ENCODE data around the gene SMCO2.

SMCO2 gene

DNA sequence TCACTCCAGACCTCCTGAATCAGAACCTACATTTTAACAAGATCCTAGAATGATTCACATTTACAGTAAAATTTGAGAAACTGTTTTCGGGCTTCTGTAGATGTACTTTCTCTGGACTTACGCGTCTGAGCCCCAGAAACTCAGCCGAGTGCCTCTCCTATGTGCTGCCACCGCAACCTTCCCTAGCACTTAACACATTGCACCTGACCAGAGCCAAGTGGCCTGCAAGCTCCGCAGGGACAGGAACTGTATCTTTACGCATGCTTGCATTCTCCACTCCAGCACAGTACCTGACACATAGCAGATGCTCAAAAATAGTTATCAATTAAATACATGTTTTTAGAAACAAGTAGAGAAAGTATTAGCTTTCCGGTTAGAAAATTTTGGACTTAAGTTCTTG lies 1.2 kb downstream of the SMCO2 start:
- TF ChIP-seq ZNF8 (CRISPR knock-in tag; IDR thresholded peaks at IDR 0.05) (no peak), TCF4 (CRISPR knock-in tag; IDR thresholded peaks at IDR 0.05; ENCODE audit: borderline replicate concordance) (no peak), CSDC2 (CRISPR knock-in tag; IDR thresholded peaks at IDR 0.05) (no peak), ZNF565 (CRISPR knock-in tag; conservative IDR thresholded peaks at IDR 0.05; ENCODE audit: low read depth) (no peak), RARB (CRISPR knock-in tag; IDR thresholded peaks at IDR 0.05) (no peak), GLIS3 (CRISPR knock-in tag; IDR thresholded peaks at IDR 0.05) (no peak), ZFP3 (CRISPR knock-in tag; IDR thresholded peaks at IDR 0.05) (no peak), ARNTL (CRISPR knock-in tag; IDR thresholded peaks at IDR 0.05; ENCODE audit: borderline replicate concordance, low read depth) (no peak), ZFP30 (CRISPR knock-in tag; IDR thresholded peaks at IDR 0.05) (no peak), ZNF70 (CRISPR knock-in tag; IDR thresholded peaks at IDR 0.05) (no peak)
- TF ChIP-seq, protein P1, sequence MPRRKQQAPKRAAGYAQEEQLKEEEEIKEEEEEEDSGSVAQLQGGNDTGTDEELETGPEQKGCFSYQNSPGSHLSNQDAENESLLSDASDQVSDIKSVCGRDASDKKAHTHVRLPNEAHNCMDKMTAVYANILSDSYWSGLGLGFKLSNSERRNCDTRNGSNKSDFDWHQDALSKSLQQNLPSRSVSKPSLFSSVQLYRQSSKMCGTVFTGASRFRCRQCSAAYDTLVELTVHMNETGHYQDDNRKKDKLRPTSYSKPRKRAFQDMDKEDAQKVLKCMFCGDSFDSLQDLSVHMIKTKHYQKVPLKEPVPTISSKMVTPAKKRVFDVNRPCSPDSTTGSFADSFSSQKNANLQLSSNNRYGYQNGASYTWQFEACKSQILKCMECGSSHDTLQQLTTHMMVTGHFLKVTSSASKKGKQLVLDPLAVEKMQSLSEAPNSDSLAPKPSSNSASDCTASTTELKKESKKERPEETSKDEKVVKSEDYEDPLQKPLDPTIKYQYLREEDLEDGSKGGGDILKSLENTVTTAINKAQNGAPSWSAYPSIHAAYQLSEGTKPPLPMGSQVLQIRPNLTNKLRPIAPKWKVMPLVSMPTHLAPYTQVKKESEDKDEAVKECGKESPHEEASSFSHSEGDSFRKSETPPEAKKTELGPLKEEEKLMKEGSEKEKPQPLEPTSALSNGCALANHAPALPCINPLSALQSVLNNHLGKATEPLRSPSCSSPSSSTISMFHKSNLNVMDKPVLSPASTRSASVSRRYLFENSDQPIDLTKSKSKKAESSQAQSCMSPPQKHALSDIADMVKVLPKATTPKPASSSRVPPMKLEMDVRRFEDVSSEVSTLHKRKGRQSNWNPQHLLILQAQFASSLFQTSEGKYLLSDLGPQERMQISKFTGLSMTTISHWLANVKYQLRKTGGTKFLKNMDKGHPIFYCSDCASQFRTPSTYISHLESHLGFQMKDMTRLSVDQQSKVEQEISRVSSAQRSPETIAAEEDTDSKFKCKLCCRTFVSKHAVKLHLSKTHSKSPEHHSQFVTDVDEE (CRISPR knock-in tag; IDR thresholded peaks at IDR 0.05), result no peak
- no peak for ATAC-seq

GRCh38 chr12:27449026-27449425 lies 2.5 kb downstream of the SMCO2 start:
- TF ChIP-seq ZNF565 (CRISPR knock-in tag; conservative IDR thresholded peaks at IDR 0.05; ENCODE audit: low read depth), result no peak
- no peak for TF ChIP-seq CREB5 (CRISPR knock-in tag; IDR thresholded peaks at IDR 0.05; ENCODE audit: low read depth)
- TF ChIP-seq TCF4 (CRISPR knock-in tag; IDR thresholded peaks at IDR 0.05; ENCODE audit: borderline replicate concordance), result no peak
- TF ChIP-seq OSR1 (CRISPR knock-in tag; IDR thresholded peaks at IDR 0.05), result no peak
- no peak for TF ChIP-seq ZFP30 (CRISPR knock-in tag; IDR thresholded peaks at IDR 0.05)
- no peak for TF ChIP-seq RARB (CRISPR knock-in tag; IDR thresholded peaks at IDR 0.05)
- no peak for ATAC-seq

GRCh38 chr12:27449893-27450534 lies 3.5 kb downstream of the SMCO2 start:
- TF ChIP-seq SNAI2 (CRISPR knock-in tag; IDR thresholded peaks at IDR 0.05), result no peak
- no peak for TF ChIP-seq GLIS3 (CRISPR knock-in tag; IDR thresholded peaks at IDR 0.05)
- TF ChIP-seq BACH2 (CRISPR knock-in tag; IDR thresholded peaks at IDR 0.05; ENCODE audit: borderline replicate concordance), result no peak

GRCh38 chr12:27451036-27451825 lies 4.7 kb downstream of the SMCO2 start:
- TF ChIP-seq ESRRG (CRISPR knock-in tag; IDR thresholded peaks at IDR 0.05) (no peak), ZNF70 (CRISPR knock-in tag; IDR thresholded peaks at IDR 0.05) (no peak), GLIS3 (CRISPR knock-in tag; IDR thresholded peaks at IDR 0.05) (no peak), ARNTL (CRISPR knock-in tag; IDR thresholded peaks at IDR 0.05; ENCODE audit: borderline replicate concordance, low read depth) (no peak), ZNF565 (CRISPR knock-in tag; conservative IDR thresholded peaks at IDR 0.05; ENCODE audit: low read depth) (no peak), BACH2 (CRISPR knock-in tag; IDR thresholded peaks at IDR 0.05; ENCODE audit: borderline replicate concordance) (no peak), ZNF8 (CRISPR knock-in tag; IDR thresholded peaks at IDR 0.05) (no peak), ZC3H10 (CRISPR knock-in tag; IDR thresholded peaks at IDR 0.05) (no peak), ZFP3 (CRISPR knock-in tag; IDR thresholded peaks at IDR 0.05) (no peak), PPARA (CRISPR knock-in tag; IDR thresholded peaks at IDR 0.05; ENCODE audit: borderline replicate concordance) (no peak), TOX (CRISPR knock-in tag; IDR thresholded peaks at IDR 0.05; ENCODE audit: borderline replicate concordance) (no peak), CSDC2 (CRISPR knock-in tag; IDR thresholded peaks at IDR 0.05) (no peak)
- ATAC-seq, result no peak

More at GRCh38 chr12:27449893-27450534, 3.5 kb downstream of the SMCO2 start:
- no peak for ATAC-seq

GRCh38 chr12:27453421-27453820 lies 6.9 kb downstream of the SMCO2 start:
- ATAC-seq, result no peak
- TF ChIP-seq ARNTL (CRISPR knock-in tag; IDR thresholded peaks at IDR 0.05; ENCODE audit: borderline replicate concordance, low read depth) (no peak), ZNF565 (CRISPR knock-in tag; conservative IDR thresholded peaks at IDR 0.05; ENCODE audit: low read depth) (no peak), ZFP30 (CRISPR knock-in tag; IDR thresholded peaks at IDR 0.05) (no peak), PPARA (CRISPR knock-in tag; IDR thresholded peaks at IDR 0.05; ENCODE audit: borderline replicate concordance) (no peak), ZFP3 (CRISPR knock-in tag; IDR thresholded peaks at IDR 0.05) (no peak), CSRNP3 (CRISPR knock-in tag; IDR thresholded peaks at IDR 0.05) (no peak), CREB5 (CRISPR knock-in tag; IDR thresholded peaks at IDR 0.05; ENCODE audit: low read depth) (no peak), ISL1 (CRISPR knock-in tag; IDR thresholded peaks at IDR 0.05) (no peak), ESRRG (CRISPR knock-in tag; IDR thresholded peaks at IDR 0.05) (no peak), TCF4 (CRISPR knock-in tag; IDR thresholded peaks at IDR 0.05; ENCODE audit: borderline replicate concordance) (no peak), TOX (CRISPR knock-in tag; IDR thresholded peaks at IDR 0.05; ENCODE audit: borderline replicate concordance) (no peak)
- TF ChIP-seq, protein P2, sequence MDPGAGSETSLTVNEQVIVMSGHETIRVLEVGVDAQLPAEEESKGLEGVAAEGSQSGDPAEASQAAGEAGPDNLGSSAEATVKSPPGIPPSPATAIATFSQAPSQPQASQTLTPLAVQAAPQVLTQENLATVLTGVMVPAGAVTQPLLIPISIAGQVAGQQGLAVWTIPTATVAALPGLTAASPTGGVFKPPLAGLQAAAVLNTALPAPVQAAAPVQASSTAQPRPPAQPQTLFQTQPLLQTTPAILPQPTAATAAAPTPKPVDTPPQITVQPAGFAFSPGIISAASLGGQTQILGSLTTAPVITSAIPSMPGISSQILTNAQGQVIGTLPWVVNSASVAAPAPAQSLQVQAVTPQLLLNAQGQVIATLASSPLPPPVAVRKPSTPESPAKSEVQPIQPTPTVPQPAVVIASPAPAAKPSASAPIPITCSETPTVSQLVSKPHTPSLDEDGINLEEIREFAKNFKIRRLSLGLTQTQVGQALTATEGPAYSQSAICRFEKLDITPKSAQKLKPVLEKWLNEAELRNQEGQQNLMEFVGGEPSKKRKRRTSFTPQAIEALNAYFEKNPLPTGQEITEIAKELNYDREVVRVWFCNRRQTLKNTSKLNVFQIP (CRISPR knock-in tag; IDR thresholded peaks at IDR 0.05; ENCODE audit: borderline replicate concordance, low read depth), result no peak

Measured in SK-N-SH treated with all-trans-retinoic acid at 6 μM for 48 hours (cell line).